ENCODE results near the gene CAPN2. TPM values are rescaled to one million over a fixed set of nuclear protein-coding genes. Genes with fewer than 3 reads are reported as not detected.
"Not testable (repeated sequence)": the region's sequence is repeated elsewhere in the genome, so short reads cannot be mapped to it uniquely, and the experiment has no call there.

Gene CAPN2
- total RNA-seq, 4 donors from 2014 or later = 160 to 207 (median 177) TPM

DNA sequence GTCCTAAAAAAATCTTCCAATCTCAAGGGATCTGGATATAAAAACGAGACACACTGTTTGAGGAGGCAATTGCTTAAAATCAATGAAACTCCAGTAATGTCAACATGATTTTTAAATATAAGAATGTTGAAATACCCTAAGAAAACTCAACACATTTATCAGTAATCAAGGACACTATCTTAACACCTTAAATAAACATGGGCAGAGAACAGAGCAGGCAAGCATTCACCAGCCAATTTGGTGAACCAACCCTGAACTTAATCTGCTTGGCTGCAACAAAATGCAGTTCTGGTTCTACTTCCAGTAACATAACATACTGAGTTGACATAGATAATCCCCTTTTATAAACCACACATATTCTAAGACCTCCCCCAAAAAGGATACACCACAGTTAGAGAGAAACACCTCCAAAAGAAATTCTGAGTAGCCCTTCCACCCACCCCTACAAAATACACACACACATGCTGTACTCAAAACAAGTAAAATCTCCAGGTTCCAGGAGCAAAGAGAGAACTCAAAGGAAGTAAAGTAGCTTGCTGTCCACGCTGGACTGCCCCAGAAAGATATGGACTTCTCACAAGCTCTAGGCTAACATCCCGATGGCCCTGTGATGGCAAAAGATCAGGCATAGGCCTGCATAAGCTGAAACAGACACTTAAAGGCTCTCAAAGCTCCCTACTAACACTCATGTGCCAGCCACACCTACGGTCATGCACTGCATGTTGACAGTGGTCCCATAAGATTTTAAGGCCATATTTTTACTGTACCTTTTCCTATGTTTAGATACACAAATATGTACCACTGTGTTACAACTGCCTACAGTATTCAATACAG, 102.9 kb downstream of the CAPN2 start:
- 62 to 73% methylated on average over 4 of the region's 4 CpGs for WGBS, 2 donors
- peaks cover 0 to 35% (median 0%) of the 10 kb centered on the region in 3 donors for H3K36me3 ChIP-seq

DNA sequence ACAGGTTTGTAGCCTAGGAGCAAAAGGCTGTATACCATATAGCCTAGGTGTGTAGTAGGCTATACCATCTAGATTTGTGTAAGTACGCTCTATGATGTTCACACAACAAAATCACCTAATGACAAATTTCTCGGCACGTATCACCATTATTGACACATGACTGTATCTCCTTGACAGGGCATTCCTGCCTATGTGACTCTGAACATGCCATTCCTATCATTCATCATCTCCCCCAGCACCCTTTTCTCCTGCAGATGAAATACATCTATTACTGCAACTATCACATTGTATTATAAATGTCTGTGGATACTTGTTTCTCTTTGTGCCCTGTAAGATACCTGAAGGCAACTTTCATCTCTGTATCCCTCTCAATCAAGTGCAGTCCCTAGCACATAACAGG, 103.5 kb downstream of the CAPN2 start:
- no peak overlapping the region for H3K4me3 ChIP-seq
- no peaks in the 10 kb centered on the region for H3K27me3 ChIP-seq
- no peak for TF ChIP-seq EP300 (IDR thresholded peaks at IDR 0.05)
- TF ChIP-seq POLR2A (IDR thresholded peaks at IDR 0.05) = no peak
- TF ChIP-seq, protein P1, sequence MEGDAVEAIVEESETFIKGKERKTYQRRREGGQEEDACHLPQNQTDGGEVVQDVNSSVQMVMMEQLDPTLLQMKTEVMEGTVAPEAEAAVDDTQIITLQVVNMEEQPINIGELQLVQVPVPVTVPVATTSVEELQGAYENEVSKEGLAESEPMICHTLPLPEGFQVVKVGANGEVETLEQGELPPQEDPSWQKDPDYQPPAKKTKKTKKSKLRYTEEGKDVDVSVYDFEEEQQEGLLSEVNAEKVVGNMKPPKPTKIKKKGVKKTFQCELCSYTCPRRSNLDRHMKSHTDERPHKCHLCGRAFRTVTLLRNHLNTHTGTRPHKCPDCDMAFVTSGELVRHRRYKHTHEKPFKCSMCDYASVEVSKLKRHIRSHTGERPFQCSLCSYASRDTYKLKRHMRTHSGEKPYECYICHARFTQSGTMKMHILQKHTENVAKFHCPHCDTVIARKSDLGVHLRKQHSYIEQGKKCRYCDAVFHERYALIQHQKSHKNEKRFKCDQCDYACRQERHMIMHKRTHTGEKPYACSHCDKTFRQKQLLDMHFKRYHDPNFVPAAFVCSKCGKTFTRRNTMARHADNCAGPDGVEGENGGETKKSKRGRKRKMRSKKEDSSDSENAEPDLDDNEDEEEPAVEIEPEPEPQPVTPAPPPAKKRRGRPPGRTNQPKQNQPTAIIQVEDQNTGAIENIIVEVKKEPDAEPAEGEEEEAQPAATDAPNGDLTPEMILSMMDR (IDR thresholded peaks at IDR 0.05) = no peak
- no peaks in the 10 kb centered on the region for H3K9me3 ChIP-seq
- H3K4me1 ChIP-seq = peaks cover 0 to 30% (median 3%) of the 10 kb centered on the region in 4 donors
- peaks cover 0 to 42% (median 0%) of the 10 kb centered on the region in 3 donors for H3K36me3 ChIP-seq
- WGBS, 2 donors = 80 to 83% methylated on average over 3 of the region's 3 CpGs
- DNase-seq (ENCODE audit: low spot score in 2 of 2) = no peak
- H3K27ac ChIP-seq = no peak overlapping the region

More for the DNA sequence above, 102.9 kb downstream of the CAPN2 start:
- Histone ChIP-seq H3K9me3 (no peaks in the 10 kb centered on the region), H3K27me3 (no peaks in the 10 kb centered on the region), H3K4me1 (peaks cover 0 to 25% (median 3%) of the 10 kb centered on the region in 4 donors), H3K27ac (no peak overlapping the region), H3K4me3 (no peak overlapping the region)
- no peak for DNase-seq (ENCODE audit: low spot score in 2 of 2)
- TF ChIP-seq POLR2A (IDR thresholded peaks at IDR 0.05) = no peak
- TF ChIP-seq, protein P1 (IDR thresholded peaks at IDR 0.05) = no peak
- no peak for TF ChIP-seq EP300 (IDR thresholded peaks at IDR 0.05)

DNA sequence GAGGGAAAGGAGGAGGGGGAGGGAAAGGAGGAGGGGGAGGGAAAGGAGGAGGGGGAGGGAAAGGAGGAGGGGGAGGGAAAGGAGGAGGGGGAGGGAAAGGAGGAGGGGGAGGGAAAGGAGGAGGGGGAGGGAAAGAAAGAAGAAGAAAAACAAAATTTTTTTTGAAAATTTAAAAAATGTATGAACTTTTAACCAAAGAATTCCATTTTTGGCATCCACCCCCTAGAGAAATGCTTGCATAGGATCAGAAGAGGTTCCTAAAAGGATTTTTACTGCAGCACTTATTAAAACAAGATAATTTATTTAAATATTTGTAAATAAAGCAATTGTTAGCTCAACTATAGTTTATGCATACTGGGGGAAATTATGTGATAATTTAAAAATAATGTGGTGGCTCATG, 104.9 kb downstream of the CAPN2 start:
- H3K9me3 ChIP-seq; H3K27ac ChIP-seq; H3K27me3 ChIP-seq; DNase-seq (ENCODE audit: low spot score in 2 of 2); H3K4me3 ChIP-seq: not testable (repeated sequence)
- Histone ChIP-seq H3K4me1 (peaks cover 0 to 30% (median 3%) of the 10 kb centered on the region in 4 donors), H3K36me3 (peaks cover 0 to 43% (median 0%) of the 10 kb centered on the region in 3 donors)

DNA sequence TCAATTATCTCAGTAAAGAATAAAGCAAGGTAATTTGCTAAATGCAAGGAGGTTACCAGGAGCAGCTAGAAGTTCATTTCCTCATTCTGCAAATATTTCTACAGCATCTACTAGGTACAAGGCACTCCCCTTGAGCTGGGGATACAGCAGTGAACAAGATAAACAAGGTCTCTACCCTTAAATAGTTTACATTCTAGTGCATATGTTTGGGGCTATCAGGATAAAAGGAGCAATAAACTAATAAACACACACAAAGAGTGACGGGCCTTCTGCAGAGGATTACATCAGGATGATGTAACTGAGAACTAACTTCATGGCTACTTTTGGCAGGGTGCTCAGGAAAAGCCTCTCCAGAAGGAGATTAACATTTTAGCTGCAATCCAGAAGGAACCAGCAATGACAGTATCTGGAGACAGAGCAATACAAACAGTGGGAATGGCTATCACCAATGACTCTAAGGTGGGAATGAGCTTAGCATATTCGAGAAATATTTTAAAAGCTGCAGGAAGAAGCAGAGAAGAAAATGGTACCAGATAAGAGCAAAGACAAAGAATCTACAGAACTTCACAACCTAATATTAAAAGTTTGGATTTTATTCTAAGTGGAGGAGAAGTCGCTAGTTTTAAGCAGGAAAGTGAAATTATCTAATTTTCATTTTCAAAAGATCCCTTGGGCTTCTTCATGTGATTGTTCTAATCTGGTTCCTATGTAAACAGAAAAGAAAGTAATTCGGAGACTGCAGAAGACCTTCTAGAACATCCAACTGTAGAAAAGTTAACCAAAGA, 107.6 kb downstream of the CAPN2 start:
- H3K27ac ChIP-seq = peak overlapping the region in 2 of 4 donors; percentile 17 to 60
- no peak for DNase-seq (ENCODE audit: low spot score in 2 of 2)
- H3K9me3 ChIP-seq = no peaks in the 10 kb centered on the region
- TF ChIP-seq POLR2A (IDR thresholded peaks at IDR 0.05) (no peak), EP300 (IDR thresholded peaks at IDR 0.05) (no peak)
- TF ChIP-seq, protein P1 (IDR thresholded peaks at IDR 0.05) = no peak
- H3K4me1 ChIP-seq = peaks cover 0 to 31% (median 4%) of the 10 kb centered on the region in 4 donors
- 45 to 46% methylated on average over 4 of the region's 4 CpGs for WGBS, 2 donors
- H3K4me3 ChIP-seq = no peak overlapping the region
- H3K27me3 ChIP-seq = no peaks in the 10 kb centered on the region
- H3K36me3 ChIP-seq = peaks cover 0 to 26% (median 0%) of the 10 kb centered on the region in 3 donors

DNA sequence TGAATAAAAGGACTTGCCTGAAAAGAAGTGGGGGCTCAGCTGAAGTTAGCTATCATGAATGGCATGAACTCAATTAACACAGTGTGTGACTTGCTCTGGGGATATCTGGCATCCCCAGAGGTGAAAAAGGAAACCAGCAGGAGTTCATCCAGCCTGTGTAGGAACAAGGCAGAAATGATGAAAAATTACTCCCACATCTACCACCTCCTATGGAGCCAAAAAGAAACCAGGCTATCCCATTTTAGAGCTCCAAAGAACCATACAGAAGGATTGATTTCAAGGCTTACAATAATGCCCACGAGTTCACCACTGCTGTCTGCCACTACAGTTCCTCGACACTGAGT, 108.1 kb downstream of the CAPN2 start:
- Histone ChIP-seq H3K27me3 (no peaks in the 10 kb centered on the region), H3K4me3 (no peak overlapping the region), H3K27ac (peak overlapping the region in 2 of 4 donors; percentile 17 to 36), H3K9me3 (no peaks in the 10 kb centered on the region), H3K36me3 (peaks cover 0 to 26% (median 0%) of the 10 kb centered on the region in 3 donors), H3K4me1 (peaks cover 0 to 36% (median 5%) of the 10 kb centered on the region in 4 donors)
- TF ChIP-seq POLR2A (IDR thresholded peaks at IDR 0.05) (no peak), EP300 (IDR thresholded peaks at IDR 0.05) (no peak)
- TF ChIP-seq, protein P1 (IDR thresholded peaks at IDR 0.05) = no peak
- WGBS, 2 donors = 73% methylated on average over 2 of the region's 2 CpGs
- DNase-seq (ENCODE audit: low spot score in 2 of 2) = no peak
